B cell (primary cell): ENCODE measurements around the gene ARIH2. TPM values are rescaled to one million over a fixed set of nuclear protein-coding genes. Genes with fewer than 3 reads are reported as not detected.

Experiments
- ATAC-seq: fragments of 200-7000 bp; cut with Tn5 transposase; one replicate; pipeline ENCODE4 v1.10.0; 2021; ENCODE audit warnings: low read depth, mild to moderate bottlenecking, moderate number of reproducible peaks, moderate library complexity
- CTCF ChIA-PET: fragments of 350-600 bp; sonication (Branson Sonifier 250); formaldehyde crosslinking; loops from one replicate; lab custom pipeline; 2021; ENCODE audit warnings: antibody characterized with exemption, inconsistent platforms; lab: Charles Lee
- POLR2A ChIA-PET: fragments of 350-600 bp; sonication (Branson Sonifier 250); formaldehyde crosslinking; loops from one replicate; lab custom pipeline; 2021; ENCODE audit warnings: antibody characterized with exemption; lab: Charles Lee
- DNase-seq: peaks from one replicate; pipeline ENCODE4 v3.0.0; 2013
- H2AFZ ChIP-seq: 2 replicates; pipeline ENCODE4 v1.6.1; 2012; ENCODE audit warnings: mild to moderate bottlenecking, low read depth, low read length; ENCODE audit not compliant: insufficient read depth, poor library complexity, severe bottlenecking
- H3K27ac ChIP-seq, 2 donors: 1 replicate in 1 of 2; 2 replicates in 1 of 2; pipeline ENCODE4 v1.5.1; 2012 to 2013; ENCODE audit warnings: low read length in 2 of 2, mild to moderate bottlenecking in 2 of 2, moderate library complexity in 1 of 2
- H3K27me3 ChIP-seq, 4 experiments: fragments of 200-600 bp in 1 of 4; sonication (generic) in 1 of 4; replicated peaks in 1 of 4; 1 replicate in 2 of 4; 2 replicates in 2 of 4; pipeline versions ENCODE4 v1.6.1 to v1.7.0; 2013 to 2016; ENCODE audit warnings: low read length in 3 of 4, mild to moderate bottlenecking in 2 of 4, mixed read lengths in 1 of 4, moderate library complexity in 1 of 4; ENCODE audit not compliant: insufficient read depth in 4 of 4, control insufficient read depth in 3 of 4; ENCODE audit errors: control extremely low read depth in 1 of 4
- H3K36me3 ChIP-seq, 2 experiments: replicated peaks in 1 of 2; 1 replicate in 1 of 2; 2 replicates in 1 of 2; pipeline versions ENCODE4 v1.6.1 to v1.7.1; 2013; ENCODE audit warnings: low read length in 1 of 2; ENCODE audit not compliant: insufficient read depth in 2 of 2, control insufficient read depth in 1 of 2; ENCODE audit errors: control extremely low read depth in 1 of 2, extremely low read depth in 1 of 2
- H3K4me1 ChIP-seq, 2 donors: fragments of 200-600 bp in 1 of 2; sonication (generic) in 1 of 2; 1 replicate in 1 of 2; 2 replicates in 1 of 2; pipeline versions ENCODE4 v1.5.1 to v1.6.1; 2013 to 2017; ENCODE audit warnings: low read length in 2 of 2; ENCODE audit not compliant: control insufficient read depth in 2 of 2, insufficient read depth in 2 of 2
- H3K4me2 ChIP-seq: replicated peaks from 2 replicates; pipeline ENCODE3; 2012; ENCODE audit warnings: mild to moderate bottlenecking, low read depth, low read length; ENCODE audit not compliant: poor library complexity, severe bottlenecking
- H3K4me3 ChIP-seq, 5 experiments: fragments of 200-600 bp in 1 of 5; sonication (generic) in 1 of 5; 1 replicate in 3 of 5; 2 replicates in 2 of 5; pipeline versions ENCODE4 v1.5.1 to v1.7.0; 2011 to 2016; ENCODE audit warnings: low read length in 4 of 5, mild to moderate bottlenecking in 4 of 5, low read depth in 2 of 5, control low read depth in 1 of 5, moderate library complexity in 1 of 5; ENCODE audit not compliant: insufficient read depth in 1 of 5; ENCODE audit errors: control extremely low read depth in 1 of 5, extremely low read depth in 1 of 5
- H3K79me2 ChIP-seq: fragments of 200-600 bp; sonication (generic); one replicate; pipeline ENCODE4 v1.6.0; 2016; ENCODE audit warnings: low read length; ENCODE audit not compliant: control insufficient read depth, insufficient read depth
- H3K9ac ChIP-seq: fragments of 200-600 bp; sonication (generic); 2 replicates; pipeline ENCODE4 v1.6.1; 2017; ENCODE audit warnings: mild to moderate bottlenecking, low read length, moderate library complexity
- H3K9me3 ChIP-seq, 3 donors: one replicate each; pipeline versions ENCODE4 v1.6.1 to v1.7.1; 2013; ENCODE audit warnings: low read length in 2 of 3; ENCODE audit not compliant: control insufficient read depth in 2 of 3, insufficient read depth in 1 of 3; ENCODE audit errors: control extremely low read depth in 1 of 3
- H4K20me1 ChIP-seq: 2 replicates; pipeline ENCODE4 v1.6.0; 2012; ENCODE audit warnings: mild to moderate bottlenecking, low read length; ENCODE audit not compliant: insufficient read depth, control insufficient read depth, poor library complexity, severe bottlenecking
- H3K27ac Mint-ChIP-seq: one replicate; pipeline ENCODE4 v1.8.0; 2021; ENCODE audit warnings: mixed read lengths
- H3K27me3 Mint-ChIP-seq: one replicate; pipeline ENCODE4 v1.8.0; 2021; ENCODE audit warnings: mixed read lengths
- H3K4me1 Mint-ChIP-seq: one replicate; pipeline ENCODE4 v1.8.0; 2021; ENCODE audit warnings: mixed read lengths
- H3K4me3 Mint-ChIP-seq: one replicate; pipeline ENCODE4 v1.8.0; 2021; ENCODE audit warnings: mixed read lengths
- H3K9me3 Mint-ChIP-seq: one replicate; pipeline ENCODE4 v1.8.0; 2022; ENCODE audit warnings: mixed read lengths; ENCODE audit not compliant: insufficient read depth
- EZH2 ChIP-seq: IDR thresholded peaks from 2 replicates; pipeline ENCODE4 v1.6.1; 2012; ENCODE audit warnings: borderline replicate concordance, low read depth, mild to moderate bottlenecking, moderate library complexity, low read length; ENCODE audit not compliant: insufficient read depth, poor library complexity, severe bottlenecking
- WGBS: methylation state at CpG from one replicate; pipeline ENCODE4 v1.1.5; 2013; ENCODE audit warnings: missing lambda C conversion rate; ENCODE audit not compliant: insufficient coverage; 5-methylcytosine and 5-hydroxymethylcytosine counted together
- intact Hi-C: fragments of 100-400 bp; cut with micrococcal nuclease; formaldehyde crosslinking; loops from one replicate; pipeline ENCODE4 v1.10.0; 2022
- polyA plus RNA-seq: library from polyadenylated mRNA; depleted of rRNA; stranded (reverse); fragments of >200 nt; gene quantifications from 2 replicates; pipeline ENCODE4 v1.2.3, GENCODE V29; 2012
- total RNA-seq, 2 donors: library from RNA; stranded (reverse); fragments of 120-200 nt in 1 of 2; gene quantifications; 1 replicate in 1 of 2; 2 replicates in 1 of 2; pipeline versions ENCODE4 v1.2.3 to v1.2.4, GENCODE V29; 2013 to 2022
- TF ChIP-seq, protein P1 (sequence below): fragments of 200-600 bp; IDR thresholded peaks from one replicate; pipeline ENCODE4 v1.8.0; 2022; ENCODE audit warnings: antibody characterized with exemption, mild to moderate bottlenecking

ARIH2 gene
- total and polyA plus RNA-seq, 2 donors (not counting 1 experiment from before 2014, with no cell fraction given), result 114 to 148 TPM

DNA sequence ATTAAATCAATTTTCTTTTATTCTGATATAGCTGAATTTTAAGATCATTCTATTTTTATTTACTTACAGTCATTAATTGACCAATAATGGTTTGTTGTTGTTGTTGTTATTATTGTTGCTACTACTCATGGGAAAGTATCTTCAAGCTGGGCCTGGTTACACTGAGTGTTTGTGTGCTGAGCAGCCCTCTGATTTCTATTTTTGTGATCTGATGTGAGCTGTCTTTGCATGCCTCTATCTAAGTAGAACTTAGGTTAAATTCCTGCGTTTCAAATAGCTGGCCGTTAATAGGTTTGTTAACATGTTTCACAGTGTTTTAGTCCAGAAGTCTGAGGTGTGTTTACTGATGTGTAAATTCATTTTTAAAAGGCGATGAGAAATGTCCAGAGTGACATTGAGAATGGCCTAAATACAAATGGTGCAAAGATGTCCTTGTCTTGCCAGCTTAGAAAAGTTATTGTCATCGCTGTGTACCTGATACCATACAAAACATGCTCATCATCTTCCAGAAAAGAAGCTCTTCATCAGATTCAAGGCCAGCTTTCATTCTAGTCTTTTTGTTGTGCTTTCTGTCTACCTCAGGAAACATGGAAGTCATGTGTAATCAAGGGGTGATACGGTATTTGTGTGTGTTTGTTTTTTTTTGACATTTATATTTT is 15.8 kb downstream of the ARIH2 start:
- DNase-seq (no peak), ATAC-seq (no peak)
- Histone ChIP-seq H3K4me3 (no peak overlapping the region), H3K36me3 (peaks cover 5 to 37% of the 10 kb centered on the region in 2 experiments), H3K79me2 (peaks cover 86% of the 10 kb centered on the region), H3K9ac (no peak overlapping the region), H3K27ac (no peak overlapping the region), H3K4me2 (no peak overlapping the region), H4K20me1 (peaks cover 75% of the 10 kb centered on the region), H3K9me3 (no peaks in the 10 kb centered on the region), H3K4me1 (peaks cover 0 to 5% of the 10 kb centered on the region in 2 donors), H2AFZ (no peak overlapping the region), H3K27me3 (no peaks in the 10 kb centered on the region)
- H3K27ac Mint-ChIP-seq, result no peak overlapping the region
- ChIA-PET CTCF (interaction anchor here (0.5 to 1.0 kb wide), 2 partner anchors 9 to 1536 kb away, joined by 4 to 5 read pairs; no protein-coding TSS in a partner anchor), POLR2A (no interaction called here)
- peaks cover 26% of the 10 kb centered on the region for H3K4me1 Mint-ChIP-seq
- no peak overlapping the region for H3K4me3 Mint-ChIP-seq
- TF ChIP-seq, protein P1, sequence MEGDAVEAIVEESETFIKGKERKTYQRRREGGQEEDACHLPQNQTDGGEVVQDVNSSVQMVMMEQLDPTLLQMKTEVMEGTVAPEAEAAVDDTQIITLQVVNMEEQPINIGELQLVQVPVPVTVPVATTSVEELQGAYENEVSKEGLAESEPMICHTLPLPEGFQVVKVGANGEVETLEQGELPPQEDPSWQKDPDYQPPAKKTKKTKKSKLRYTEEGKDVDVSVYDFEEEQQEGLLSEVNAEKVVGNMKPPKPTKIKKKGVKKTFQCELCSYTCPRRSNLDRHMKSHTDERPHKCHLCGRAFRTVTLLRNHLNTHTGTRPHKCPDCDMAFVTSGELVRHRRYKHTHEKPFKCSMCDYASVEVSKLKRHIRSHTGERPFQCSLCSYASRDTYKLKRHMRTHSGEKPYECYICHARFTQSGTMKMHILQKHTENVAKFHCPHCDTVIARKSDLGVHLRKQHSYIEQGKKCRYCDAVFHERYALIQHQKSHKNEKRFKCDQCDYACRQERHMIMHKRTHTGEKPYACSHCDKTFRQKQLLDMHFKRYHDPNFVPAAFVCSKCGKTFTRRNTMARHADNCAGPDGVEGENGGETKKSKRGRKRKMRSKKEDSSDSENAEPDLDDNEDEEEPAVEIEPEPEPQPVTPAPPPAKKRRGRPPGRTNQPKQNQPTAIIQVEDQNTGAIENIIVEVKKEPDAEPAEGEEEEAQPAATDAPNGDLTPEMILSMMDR, result no peak
- no peak for TF ChIP-seq EZH2
- WGBS, result 100% methylated on average over 2 of the region's 5 CpGs
- H3K27me3 Mint-ChIP-seq, result no peaks in the 10 kb centered on the region
- intact Hi-C loops, result no loop called here
- no peaks in the 10 kb centered on the region for H3K9me3 Mint-ChIP-seq

- TF ChIP-seq, protein P1, result no peak
- no peak for TF ChIP-seq EZH2
- H3K36me3 ChIP-seq, result peaks cover 3 to 31% of the 10 kb centered on the region in 2 experiments
- POLR2A ChIA-PET, result no interaction called here
- no peak for DNase-seq
- Mint-ChIP-seq H3K9me3 (no peaks in the 10 kb centered on the region), H3K27me3 (no peaks in the 10 kb centered on the region), H3K27ac (no peak overlapping the region), H3K4me3 (no peak overlapping the region), H3K4me1 (peaks cover 20% of the 10 kb centered on the region)
- peaks cover 75% of the 10 kb centered on the region for H3K79me2 ChIP-seq
- no peak overlapping the region for H3K4me2 ChIP-seq
- no peaks in the 10 kb centered on the region for H3K4me1 ChIP-seq
- peaks cover 65% of the 10 kb centered on the region for H4K20me1 ChIP-seq
- H3K27ac ChIP-seq, result no peak overlapping the region
- CTCF ChIA-PET, result no interaction called here
- 78% methylated on average over 2 of the region's 4 CpGs for WGBS
- no peak overlapping the region for H2AFZ ChIP-seq
- H3K9me3 ChIP-seq, result no peaks in the 10 kb centered on the region
- H3K27me3 ChIP-seq, result no peaks in the 10 kb centered on the region
- no peak overlapping the region for H3K4me3 ChIP-seq
- intact Hi-C loops, result no loop called here
- H3K9ac ChIP-seq, result no peak overlapping the region
- no peak for ATAC-seq
Measured at GRCh38 chr3:48935530-48935929, 16.9 kb downstream of the ARIH2 start.
